Right lobe of liver (tissue), 6 donors: Measurements from ENCODE around the gene PDE9A. TPM values are rescaled to one million over a fixed set of nuclear protein-coding genes. Genes with fewer than 3 reads are reported as not detected.

ENCODE experiments used
- ATAC-seq, 4 donors: fragments of 200-7000 bp; cut with Tn5 transposase; one replicate each; pipeline ENCODE4 v1.9.1; 2020; ENCODE audit warnings: mild to moderate bottlenecking in 4 of 4, moderate library complexity in 4 of 4
- DNase-seq, 3 donors: peaks; one replicate each; pipeline ENCODE4 v3.0.0-alpha.2; 2020
- H3K27ac ChIP-seq, 3 donors: fragments of 200-600 bp; one replicate each; pipeline ENCODE4 v1.8.0; 2022
- H3K27me3 ChIP-seq, 2 donors: fragments of 200-600 bp; one replicate each; pipeline ENCODE4 v1.8.0; 2022
- H3K36me3 ChIP-seq, 4 donors: fragments of 200-600 bp; sonication (generic) in 1 of 4; one replicate each; pipeline versions ENCODE4 v1.5.1 to v1.8.0; 2017 to 2022; ENCODE audit warnings: control low read depth in 1 of 4
- H3K4me1 ChIP-seq, 4 donors: fragments of 200-600 bp; sonication (generic) in 1 of 4; one replicate each; pipeline versions ENCODE4 v1.5.1 to v1.8.0; 2017 to 2022; ENCODE audit warnings: control low read depth in 1 of 4
- H3K4me3 ChIP-seq, 3 donors: fragments of 200-600 bp; one replicate each; pipeline ENCODE4 v1.8.0; 2022
- H3K9me3 ChIP-seq, 4 donors: fragments of 200-600 bp; sonication (generic) in 1 of 4; one replicate each; pipeline versions ENCODE4 v1.5.1 to v1.8.0; 2017 to 2022; ENCODE audit warnings: control low read depth in 1 of 4
- POLR2A ChIP-seq: fragments of 450-650 bp; IDR thresholded peaks from one replicate; pipeline ENCODE4 v1.6.1; 2017; ENCODE audit warnings: antibody characterized with exemption, mild to moderate bottlenecking
- WGBS: methylation state at CpG from one replicate; pipeline ENCODE4 v1.1.6; 2018; ENCODE audit warnings: low coverage, low lambda C conversion rate; ENCODE audit not compliant: insufficient coverage; ENCODE audit errors: missing lambda C conversion rate; 5-methylcytosine and 5-hydroxymethylcytosine counted together
- intact Hi-C, 2 donors: fragments of 100-400 bp; cut with DNase I; formaldehyde crosslinking; loops; one replicate each; pipeline versions ENCODE4 v1.11.2 to v1.14.1; 2022
- total RNA-seq, 6 experiments: library from RNA; depleted of rRNA in 2 of 6; stranded (reverse); fragments of >200 nt in 2 of 6; fragmentation: NEBNext Ultra II Directional in 3 of 6; extraction: Animal tissue kit (Norgen Biotek cat#: 25700) in 3 of 6; gene quantifications; one replicate each; pipeline versions ENCODE4 v1.1.0 to v1.2.4, GENCODE V29; 2016 to 2023
- TF ChIP-seq, protein P1 (sequence below), 4 donors: fragments of 200-600 bp in 3 of 4; fragments of 450-650 bp in 1 of 4; IDR thresholded peaks; one replicate each; pipeline versions ENCODE4 v1.5.1 to v1.8.0; 2016 to 2022; ENCODE audit warnings: antibody characterized with exemption in 4 of 4, mild to moderate bottlenecking in 2 of 4
- donor health status: DM: no; HTN: yes; CAD: no.
- donor health status: DM: no; HTN: no; CAD: no.
- donor health status: DM: no; HTN: no; CAD: no.
- donor health status: DM: no; HTN: yes; CAD: no.
- donor health status: DM: no; HTN: yes; CAD: no.

PDE9A gene
- total RNA-seq, 6 experiments from 2014 or later: 1.1 to 5.9 (median 3.3) TPM

DNA sequence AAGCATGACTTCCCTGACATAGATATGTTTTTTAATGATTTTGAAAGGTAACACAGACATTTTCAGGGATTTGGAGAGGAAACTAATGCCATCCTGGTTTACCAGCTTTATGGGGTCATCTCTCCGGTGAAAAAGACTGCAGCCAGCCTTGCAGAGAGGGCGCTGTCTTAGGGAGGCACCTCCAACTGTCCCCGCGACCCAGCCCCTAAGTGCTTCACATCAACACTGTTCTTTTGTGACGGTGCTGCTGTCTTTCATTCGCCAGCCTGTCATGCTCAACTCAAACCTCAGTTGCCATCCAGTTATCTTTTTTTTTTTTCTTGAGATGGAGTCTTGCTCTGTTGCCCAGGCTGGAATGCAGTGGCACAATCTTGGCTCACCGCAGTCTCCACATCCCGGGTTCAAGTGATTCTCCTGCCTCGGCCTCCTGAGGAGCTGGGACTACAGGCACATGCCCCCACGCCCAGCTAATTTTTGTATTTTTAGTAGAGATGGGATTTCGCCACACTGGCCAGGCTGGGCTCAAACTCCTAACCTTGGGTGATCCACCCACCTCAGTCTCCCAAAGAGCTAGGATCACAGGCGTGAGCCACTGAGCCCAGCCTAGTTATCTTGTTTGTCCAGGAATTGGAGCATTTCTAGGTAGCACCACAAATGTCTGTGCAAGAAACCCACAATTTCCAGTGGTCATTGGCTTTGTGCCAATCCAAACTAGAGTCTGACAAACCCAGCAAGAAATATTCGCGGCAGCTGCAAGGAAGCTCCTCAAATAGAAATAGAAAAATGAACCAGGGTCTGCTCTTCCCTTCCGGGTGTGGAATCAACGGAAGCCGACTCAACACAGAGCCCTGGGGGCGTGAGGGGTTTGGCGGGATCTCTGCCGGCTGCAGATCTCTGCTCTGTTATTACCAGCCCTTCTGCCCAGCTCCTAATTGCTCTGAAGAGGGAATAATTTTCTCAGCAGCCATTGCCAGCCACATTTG lies 24.2 kb downstream of the PDE9A start:
- no peak for TF ChIP-seq POLR2A
- TF ChIP-seq, protein P1, sequence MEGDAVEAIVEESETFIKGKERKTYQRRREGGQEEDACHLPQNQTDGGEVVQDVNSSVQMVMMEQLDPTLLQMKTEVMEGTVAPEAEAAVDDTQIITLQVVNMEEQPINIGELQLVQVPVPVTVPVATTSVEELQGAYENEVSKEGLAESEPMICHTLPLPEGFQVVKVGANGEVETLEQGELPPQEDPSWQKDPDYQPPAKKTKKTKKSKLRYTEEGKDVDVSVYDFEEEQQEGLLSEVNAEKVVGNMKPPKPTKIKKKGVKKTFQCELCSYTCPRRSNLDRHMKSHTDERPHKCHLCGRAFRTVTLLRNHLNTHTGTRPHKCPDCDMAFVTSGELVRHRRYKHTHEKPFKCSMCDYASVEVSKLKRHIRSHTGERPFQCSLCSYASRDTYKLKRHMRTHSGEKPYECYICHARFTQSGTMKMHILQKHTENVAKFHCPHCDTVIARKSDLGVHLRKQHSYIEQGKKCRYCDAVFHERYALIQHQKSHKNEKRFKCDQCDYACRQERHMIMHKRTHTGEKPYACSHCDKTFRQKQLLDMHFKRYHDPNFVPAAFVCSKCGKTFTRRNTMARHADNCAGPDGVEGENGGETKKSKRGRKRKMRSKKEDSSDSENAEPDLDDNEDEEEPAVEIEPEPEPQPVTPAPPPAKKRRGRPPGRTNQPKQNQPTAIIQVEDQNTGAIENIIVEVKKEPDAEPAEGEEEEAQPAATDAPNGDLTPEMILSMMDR (IDR thresholded peaks at IDR 0.05): no peak
- ATAC-seq (no peak), DNase-seq (peak in 1 of 3 donors; percentile 26)
- intact Hi-C loops: no loop called here
- Histone ChIP-seq H3K27me3 (no peaks in the 10 kb centered on the region), H3K9me3 (no peaks in the 10 kb centered on the region), H3K4me1 (peaks cover 0 to 4% (median under 1%) of the 10 kb centered on the region in 4 donors), H3K27ac (no peak overlapping the region), H3K4me3 (no peak overlapping the region), H3K36me3 (no peaks in the 10 kb centered on the region)
- WGBS: 75% methylated on average over 17 of the region's 20 CpGs

DNA sequence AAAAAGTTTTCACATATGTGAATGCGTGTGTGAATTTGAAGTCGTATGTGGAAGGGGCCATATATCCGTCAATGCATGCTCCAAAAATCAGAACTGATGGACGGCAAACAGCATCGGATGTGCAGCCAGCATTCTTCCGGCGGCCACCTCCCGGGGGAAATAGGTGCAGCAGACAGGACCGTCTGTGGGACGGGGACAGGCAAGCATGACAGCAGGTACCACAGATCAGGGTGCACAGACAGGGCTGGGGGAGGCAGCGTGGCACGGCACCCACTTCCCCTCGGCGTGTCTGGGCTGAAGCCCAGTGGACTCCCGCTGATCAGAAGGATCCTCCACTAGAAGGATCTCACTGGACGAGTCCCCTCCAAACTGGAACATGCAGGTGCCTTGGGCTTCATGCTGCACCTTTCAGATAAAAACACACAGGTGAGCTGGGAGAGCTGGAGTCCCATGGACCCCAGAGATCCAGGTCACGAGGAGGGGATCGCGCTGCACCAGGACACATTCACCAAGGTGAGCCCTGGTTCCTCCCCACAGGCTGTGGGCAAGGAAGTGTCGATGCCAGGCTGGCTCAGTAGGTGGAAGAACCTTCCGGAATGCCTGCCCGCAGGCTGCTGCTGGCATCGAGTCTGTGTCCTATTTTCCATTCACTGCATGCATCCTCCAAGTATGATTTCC lies 25.3 kb downstream of the PDE9A start:
- ATAC-seq: no peak
- no peak overlapping the region for H3K27ac ChIP-seq
- TF ChIP-seq POLR2A: no peak
- TF ChIP-seq, protein P1 (IDR thresholded peaks at IDR 0.05): no peak
- no peaks in the 10 kb centered on the region for H3K36me3 ChIP-seq
- no peaks in the 10 kb centered on the region for H3K4me1 ChIP-seq
- H3K9me3 ChIP-seq: no peaks in the 10 kb centered on the region
- peak in 1 of 3 donors; percentile 44 for DNase-seq
- intact Hi-C loops: no loop called here
- no peak overlapping the region for H3K4me3 ChIP-seq
- WGBS: 83% methylated on average over 4 of the region's 23 CpGs
- H3K27me3 ChIP-seq: no peaks in the 10 kb centered on the region

DNA sequence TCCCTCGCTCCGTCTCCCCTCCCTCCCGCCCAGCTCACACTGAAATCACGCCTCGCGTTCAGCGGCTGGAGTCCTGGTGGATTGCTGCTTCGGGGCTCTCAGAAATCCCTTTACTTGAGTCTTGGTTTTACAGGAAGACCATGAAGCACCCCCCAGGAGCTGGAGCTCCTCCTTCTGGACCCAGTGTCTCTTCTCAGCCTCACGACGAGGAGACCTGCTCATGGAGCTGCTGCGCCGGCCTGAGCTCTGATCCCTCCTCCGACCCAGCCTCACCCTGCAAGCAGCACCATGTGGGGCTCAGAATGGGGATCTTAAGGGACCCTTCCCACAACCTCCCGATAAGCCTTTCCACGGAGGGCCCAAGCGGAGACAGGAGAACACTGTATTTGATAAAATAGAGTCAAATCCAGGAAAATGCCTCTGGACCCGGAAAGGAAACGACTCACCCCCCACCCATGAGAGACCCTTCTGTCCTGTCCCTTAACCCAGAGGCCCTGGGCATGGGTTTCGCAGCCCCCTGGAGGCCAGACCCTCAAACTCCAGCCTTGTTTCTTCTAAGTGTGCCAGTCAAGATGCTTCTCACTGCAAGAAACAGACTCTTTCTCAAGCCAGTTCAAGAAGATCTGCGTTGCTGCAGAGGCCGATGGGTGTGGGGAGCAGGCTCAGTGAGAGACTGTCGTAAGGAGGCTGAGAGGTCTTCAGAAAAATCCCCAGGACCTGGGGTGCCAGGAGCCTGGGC lies 26.1 kb downstream of the PDE9A start:
- WGBS: 94% methylated on average over 18 of the region's 22 CpGs
- H3K36me3 ChIP-seq: no peaks in the 10 kb centered on the region
- TF ChIP-seq POLR2A: no peak
- TF ChIP-seq, protein P1 (IDR thresholded peaks at IDR 0.05): no peak
- ATAC-seq: no peak
- no peaks in the 10 kb centered on the region for H3K9me3 ChIP-seq
- intact Hi-C loops: no loop called here
- no peaks in the 10 kb centered on the region for H3K27me3 ChIP-seq
- H3K4me3 ChIP-seq: no peak overlapping the region
- no peak overlapping the region for H3K27ac ChIP-seq
- H3K4me1 ChIP-seq: no peaks in the 10 kb centered on the region
- DNase-seq: no peak

DNA sequence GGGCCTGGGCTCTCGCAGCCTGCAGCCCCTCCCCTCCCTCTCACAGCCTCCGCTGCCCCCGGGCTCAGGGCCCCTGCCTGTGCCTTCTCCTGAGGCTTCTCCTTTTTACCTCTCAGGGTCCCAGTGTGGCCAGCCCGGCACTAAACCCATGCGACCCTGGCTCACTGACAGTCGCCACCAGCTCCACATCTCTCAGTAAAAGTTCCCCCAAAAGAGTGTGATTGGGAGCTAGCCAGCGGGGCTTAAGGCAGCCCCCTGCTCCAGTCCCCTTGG lies 26.6 kb downstream of the PDE9A start:
- DNase-seq: peak in 1 of 3 donors; percentile 31
- ATAC-seq: no peak

More for the DNA sequence above, 26.6 kb downstream of the PDE9A start:
- 80% methylated on average over 3 of the region's 7 CpGs for WGBS
- Histone ChIP-seq H3K9me3 (no peaks in the 10 kb centered on the region), H3K27ac (no peak overlapping the region), H3K27me3 (no peaks in the 10 kb centered on the region), H3K36me3 (no peaks in the 10 kb centered on the region), H3K4me1 (no peaks in the 10 kb centered on the region), H3K4me3 (no peak overlapping the region)
- TF ChIP-seq POLR2A: no peak
- TF ChIP-seq, protein P1 (IDR thresholded peaks at IDR 0.05): no peak
- intact Hi-C loops: no loop called here
